Nucleus accumbens (tissue), 56 donors: ENCODE data around the gene MRPL16.
A peak's percentile ranks its signal among the peaks of the same experiment; 100 is the strongest.

ENCODE experiments used
- DNase-seq, 56 donors: peaks; one replicate each; lab custom pipeline; 2025; lab: John Stamatoyannopoulos, UW

MRPL16 gene

DNA sequence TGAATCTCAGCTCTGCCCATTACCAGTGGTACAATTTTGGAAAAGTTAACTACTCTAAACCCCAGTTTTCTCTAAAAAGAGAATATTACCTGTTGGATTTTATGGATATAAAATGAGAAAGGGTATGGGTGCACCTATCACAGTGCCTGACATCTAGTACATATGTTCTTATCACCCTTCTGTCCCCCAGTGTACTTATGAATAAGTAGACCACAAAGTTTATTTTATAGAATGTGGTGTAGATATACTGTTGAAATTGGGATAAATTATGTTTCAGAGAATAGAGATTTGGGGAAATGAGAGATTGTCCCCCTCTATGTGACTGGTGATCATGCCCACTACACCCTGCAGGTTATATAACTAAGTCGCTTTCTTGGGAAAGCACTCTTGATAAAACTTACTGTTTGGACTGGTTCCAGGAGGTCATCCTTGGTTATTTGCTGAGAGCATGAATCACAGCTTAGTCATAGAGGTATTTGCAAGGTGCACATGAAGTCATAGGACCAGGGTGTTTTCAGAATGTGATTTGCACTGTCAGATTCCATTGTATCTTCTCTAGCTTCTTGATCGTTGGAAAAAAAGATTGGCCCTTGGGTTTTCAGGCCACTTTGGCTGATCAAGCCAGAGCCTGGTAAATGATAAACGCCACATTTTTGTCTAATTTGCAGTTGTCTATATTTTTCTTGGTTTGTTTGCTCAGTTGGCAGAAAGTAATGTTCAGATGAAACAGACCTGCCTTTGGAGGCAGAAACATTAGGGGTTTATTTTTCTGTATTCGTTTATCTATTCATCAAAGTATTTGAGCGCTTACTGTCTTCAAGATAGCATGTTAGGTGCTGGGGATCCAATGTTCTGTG lies 34.1 kb downstream of the MRPL16 start:
- DNase-seq, result peak in 4 of 56 donors; percentile 2 to 26 (median 5)

DNA sequence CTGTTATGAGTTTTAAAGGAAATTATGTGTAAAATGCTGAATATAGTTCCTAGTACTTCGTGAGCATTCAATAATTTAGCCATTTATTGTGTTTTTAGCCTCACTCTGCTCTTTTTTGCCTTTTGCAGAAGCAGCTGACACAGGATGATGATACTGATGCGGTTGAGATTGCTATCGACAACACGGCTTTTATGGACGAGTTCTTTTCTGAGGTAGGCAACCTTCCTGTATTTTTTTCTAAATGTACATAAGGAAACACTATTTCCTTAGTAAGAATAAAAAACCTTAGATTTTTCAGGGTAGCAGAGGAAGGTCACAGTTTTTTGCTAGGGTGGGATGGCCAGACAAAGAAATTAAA lies 37.5 kb downstream of the MRPL16 start:
- DNase-seq, result no peak

DNA sequence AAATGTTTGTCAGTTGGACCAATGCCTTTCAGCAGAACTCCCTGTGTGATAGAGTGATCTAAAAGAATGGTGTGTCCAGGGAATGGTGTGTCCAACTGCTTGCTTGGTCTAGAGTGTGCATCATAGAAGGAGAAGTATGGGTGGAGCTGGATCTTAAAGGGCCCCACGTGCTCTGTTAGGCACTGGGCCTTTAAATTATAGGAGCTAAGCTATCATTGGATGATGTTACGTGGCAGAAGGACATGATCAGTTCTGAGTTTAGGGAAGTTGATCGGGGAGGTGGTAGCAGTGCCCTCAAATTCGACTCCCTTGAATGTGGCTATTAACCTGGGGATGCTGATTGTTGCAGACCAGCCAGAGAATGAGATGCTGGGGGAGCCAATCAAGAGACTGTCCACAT lies 39.0 kb downstream of the MRPL16 start:
- DNase-seq, result no peak

DNA sequence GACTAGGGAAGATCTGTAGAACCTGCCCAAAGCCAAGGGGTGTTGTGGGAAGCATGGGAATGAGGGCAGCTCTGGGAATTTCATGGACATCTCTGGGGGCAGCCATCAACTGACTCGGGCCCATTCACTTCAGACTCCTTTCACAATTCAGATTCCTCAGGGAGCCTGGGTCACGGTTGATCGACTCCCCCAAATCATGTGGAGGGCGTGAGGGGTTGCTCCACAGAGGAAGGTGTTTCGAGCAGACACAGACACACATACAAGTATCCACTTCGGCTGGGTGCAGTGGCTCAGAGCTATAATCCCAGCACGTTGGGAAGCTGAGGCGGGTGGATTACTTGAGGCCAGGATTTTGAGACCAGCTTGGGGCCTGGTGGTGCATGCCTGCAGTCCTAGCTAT lies 39.7 kb downstream of the MRPL16 start:
- no peak for DNase-seq

DNA sequence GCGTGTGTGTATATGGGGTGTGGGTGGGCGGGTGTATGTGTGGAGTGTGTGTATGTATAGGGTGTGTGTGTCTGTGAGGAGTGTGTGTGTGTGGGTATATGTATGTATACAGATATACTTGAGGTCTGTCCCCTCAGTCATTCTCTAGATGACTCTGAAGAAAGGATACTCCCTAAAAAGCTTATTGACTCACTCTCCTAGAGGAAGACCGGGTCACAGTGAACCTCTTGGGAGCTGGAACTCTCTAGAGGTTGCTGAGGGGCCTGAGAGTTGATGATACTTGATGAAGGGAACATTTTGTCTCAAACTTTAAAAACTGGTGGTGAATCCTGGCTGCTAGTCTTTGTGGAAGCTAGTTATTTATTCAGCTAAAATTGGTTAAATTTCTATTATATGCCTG lies 40.3 kb downstream of the MRPL16 start:
- DNase-seq, result no peak

DNA sequence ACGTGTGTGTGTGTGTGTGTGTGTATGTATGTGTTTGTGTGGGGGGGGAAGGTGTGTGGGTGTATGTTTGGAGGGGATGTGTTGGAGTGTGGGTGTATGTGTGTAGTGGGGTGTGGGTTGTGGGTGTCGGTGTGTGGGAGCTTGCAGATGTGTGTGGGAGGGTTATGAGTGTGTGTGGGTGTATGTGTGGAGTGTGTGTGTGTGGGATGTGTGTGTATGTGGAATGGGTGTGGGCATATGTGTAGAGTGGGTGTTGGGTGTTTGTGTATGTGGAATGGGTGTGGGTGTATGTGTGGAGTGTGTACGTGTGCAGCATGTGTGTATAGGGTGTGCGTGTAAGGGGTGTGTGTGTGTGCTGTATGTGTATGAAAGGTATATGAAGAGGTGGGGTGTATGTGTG lies 40.8 kb downstream of the MRPL16 start:
- DNase-seq, result no peak

DNA sequence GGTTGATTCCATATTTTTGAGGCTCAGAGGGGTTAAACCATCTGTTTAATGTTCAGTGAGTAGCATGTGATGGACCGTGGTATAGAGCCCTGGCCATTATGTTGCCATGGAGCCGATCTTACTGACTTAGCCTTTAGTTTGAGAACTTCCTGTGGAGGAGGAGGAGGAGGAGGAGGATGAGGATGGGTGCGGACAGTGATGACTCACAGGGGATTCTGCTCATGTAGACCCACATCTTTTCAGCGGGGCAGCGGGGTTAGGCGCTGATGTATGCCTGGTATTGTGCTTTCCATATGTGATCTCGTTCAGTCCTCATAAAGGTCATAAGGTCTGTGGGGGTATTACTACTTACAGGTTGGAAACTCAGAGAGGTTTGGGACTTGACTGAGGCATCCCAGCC lies 41.5 kb downstream of the MRPL16 start:
- no peak for DNase-seq

DNA sequence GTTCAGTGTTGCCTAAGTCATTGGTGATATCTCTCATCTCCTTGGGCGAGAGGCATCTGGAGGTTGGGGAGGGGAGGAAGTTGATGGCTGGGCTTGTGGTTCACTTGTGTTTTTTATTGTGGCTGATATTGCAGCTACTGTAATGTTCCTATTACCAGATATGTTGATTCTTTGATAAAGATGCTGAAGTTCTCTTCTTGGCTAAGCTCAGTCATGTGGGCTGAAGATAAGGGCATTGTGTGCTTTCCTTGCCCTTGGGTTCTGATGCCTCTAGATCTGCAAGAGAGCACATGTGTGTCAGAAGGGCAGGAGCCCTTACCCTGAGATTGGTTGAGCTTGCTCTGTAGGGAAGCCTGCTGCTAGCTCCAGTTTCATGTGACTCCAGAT lies 43.4 kb downstream of the MRPL16 start:
- DNase-seq, result no peak

DNA sequence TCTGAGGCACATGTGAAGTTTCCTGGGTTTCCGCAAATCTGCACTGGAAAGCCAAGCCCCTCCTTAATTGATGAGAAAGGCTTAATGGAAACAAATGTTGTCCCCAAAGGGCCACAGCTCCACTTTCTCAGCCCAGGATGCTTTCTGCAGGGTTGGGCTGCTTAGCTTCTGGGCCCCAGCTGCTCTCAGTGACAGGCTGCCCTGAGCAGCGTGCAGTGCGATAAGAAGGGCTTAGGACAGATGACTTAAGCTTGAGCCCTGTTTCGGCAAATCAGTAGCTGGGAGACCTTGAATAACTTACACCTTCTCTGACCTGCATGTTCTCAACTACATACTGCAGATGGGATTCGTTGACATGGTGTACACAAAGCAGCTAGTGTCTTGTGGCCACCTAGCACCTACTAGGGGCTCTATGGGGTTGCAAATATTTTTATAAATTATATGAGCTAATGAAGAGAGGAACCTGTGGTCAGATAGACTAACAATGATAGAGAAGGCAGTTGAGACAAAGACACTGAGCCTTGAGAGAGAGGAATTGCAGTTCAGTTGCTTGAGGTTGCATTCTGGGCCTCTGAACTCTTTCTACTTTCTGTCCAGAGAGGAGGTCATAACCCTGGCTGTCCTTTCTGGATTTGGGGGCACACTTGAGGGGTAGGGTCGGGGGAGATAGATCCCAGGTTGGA lies 43.9 kb downstream of the MRPL16 start:
- DNase-seq, result no peak

DNA sequence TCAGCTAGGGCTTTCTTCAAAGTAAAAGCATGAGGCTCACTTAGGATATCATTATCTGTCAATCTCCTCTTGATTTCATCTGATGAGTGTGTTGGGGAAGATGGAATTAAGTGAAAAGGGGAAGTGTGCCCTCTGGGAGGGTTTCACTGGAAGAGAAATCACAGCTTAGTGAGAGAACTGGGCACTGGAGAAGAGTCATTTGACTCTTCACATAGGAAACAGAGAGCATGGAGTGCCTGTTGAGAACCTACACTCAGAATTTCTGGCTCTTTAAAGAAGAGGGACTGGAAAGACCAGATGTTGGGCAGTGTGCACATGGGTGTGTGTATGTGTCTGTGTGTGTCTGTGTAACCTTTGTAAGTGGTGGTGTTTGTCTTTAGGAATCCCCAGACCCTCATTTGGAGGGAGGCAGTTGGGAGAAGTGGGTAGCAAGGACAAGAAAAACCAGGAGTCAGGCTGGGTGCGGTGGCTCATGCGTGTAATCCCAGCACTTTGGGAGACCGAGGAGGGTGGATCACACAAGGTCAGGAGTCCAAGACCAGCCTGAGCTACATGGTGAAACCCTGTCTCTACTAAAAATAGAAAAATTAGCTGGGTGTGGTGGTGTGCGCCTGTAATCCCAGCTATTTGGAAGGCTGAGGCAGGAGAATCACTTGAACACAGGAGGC lies 45.4 kb downstream of the MRPL16 start:
- DNase-seq, result no peak

DNA sequence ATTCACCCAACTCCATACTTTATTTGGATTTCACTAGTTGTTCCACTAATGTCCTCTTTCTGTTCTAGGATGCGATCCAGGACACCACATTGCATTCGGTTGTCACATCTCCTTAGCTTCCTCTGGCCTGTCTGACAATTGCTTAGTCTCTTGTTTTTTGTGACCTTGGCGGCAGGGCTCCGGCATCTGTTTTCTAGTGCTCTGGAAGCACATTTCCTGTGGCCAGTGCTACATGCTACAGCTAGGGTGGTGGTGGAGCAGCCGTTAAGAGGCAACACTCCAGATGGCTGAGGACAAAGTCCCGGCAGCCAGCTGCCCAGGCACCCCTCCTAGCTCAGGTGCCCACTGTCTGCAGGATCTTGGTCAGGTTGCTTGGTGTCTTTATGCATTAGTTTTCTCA lies 48.6 kb downstream of the MRPL16 start:
- no peak for DNase-seq

DNA sequence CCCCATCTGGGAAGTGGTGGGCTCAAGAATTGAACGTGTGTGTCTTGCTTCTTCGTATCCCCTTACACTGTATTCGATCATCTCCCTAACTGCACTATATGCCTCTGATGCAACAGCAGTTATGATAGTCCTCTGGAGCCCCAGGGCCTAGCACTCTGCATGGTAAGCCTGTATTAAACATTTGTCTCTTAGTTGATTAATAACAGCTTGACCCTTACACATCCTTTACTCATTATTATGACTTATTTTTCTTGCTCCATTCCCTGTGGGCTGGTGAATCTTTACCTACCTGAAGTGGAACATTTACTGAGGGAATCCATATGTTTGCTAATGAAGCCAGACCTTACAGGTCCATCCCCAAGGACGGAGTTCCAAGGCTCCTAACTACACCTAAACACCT lies 49.8 kb downstream of the MRPL16 start:
- DNase-seq, result no peak

DNA sequence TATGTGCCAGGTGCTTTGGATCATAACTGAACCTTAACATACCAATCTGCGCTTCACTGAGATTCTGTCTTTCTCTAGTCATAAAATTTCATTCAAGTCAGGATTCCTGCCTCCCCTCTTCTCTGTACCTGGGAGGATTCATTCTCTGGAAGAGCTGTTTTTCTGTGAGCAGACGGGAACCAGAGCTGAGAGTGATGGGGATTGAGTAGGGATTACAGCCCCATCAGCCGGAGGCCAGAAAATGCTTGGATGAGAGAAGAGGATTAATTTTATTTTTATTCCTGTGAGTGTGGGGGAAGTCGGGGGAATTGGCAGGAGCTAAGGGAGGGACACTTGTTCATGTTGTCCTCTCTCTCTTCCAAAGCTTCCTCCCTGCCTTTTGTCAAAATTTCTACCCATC lies 50.7 kb downstream of the MRPL16 start:
- no peak for DNase-seq

DNA sequence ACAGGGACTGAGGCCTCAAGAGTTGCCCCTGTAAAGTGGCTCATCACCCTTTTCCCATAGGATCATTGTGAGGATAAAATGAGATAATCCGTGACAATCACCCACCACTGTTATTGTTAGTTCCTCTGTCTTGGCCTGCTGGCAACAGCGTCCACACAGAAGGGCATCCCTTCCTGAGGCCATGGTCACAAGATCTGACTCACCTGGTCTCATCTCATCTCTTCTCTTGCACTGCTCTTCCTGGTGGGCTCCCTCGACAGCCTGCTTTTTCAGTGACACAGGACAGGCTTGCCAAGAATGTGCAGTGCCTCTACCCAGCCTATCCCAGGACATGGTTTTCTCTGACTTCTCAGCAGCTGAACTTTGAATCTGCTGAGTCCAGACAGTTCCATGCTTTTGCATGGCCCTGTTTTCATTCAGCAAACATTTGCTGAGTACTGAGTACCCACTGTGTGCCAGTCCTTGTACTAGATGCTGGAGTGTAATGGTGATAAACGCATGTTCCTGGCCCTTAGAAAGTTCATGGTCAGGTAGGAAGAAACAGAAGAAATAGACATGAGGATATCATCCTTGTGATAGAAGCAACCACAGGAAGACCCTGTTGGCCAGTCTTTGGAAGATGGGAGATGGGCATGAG lies 52.1 kb downstream of the MRPL16 start:
- no peak for DNase-seq

DNA sequence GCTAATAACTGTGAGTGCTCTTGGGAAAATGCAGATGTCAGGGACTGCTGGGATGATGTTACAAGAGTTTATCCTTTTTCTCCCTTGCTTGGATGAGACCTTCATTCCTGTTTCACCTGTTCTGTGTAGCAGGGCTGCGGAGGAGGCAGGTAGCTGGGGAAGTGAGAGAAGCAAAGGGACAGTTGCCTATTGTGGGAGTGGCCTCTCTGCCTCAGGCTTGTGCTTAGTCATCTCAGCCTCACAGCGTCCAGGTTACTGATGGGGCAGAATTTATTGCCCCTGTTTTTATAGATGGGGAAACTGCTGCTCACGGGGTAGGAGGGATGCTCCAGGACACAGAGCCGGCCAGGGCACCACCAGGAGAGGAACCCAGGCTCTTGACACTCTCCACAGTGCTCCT lies 53.7 kb downstream of the MRPL16 start:
- DNase-seq, result peak in 1 of 56 donors; percentile 8

DNA sequence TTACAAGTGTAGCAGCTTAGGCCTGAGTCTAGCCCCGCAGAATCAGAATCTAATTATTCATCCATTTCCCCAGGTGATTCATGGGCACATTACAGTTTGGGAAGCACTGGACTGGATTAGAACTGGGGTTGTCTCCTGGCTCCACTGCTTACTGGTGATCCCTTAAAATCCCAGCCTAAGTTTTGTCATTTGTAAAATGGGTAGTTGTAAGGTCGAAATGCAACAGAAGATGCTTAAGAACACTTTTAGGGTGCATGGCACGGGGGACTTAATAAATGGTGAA lies 54.1 kb downstream of the MRPL16 start:
- no peak for DNase-seq
